Measurements from ENCODE around the gene ADPRS. TPM values are rescaled to one million over a fixed set of nuclear protein-coding genes. Genes with fewer than 3 reads are reported as not detected.

Gene ADPRS
- total and polyA plus RNA-seq, 9 donors: 14.9 to 52.2 (median 24.9) TPM

- WGBS, 3 donors: 51 to 64% (median 60%) methylated on average over 6 of the region's 6 CpGs
- H3K4me3 ChIP-seq: no peak overlapping the region
- no peaks in the 10 kb centered on the region for H3K9me3 ChIP-seq
- peaks cover 2% of the 10 kb centered on the region for H3K4me1 ChIP-seq (ENCODE audit: insufficient read depth)
- H3K27me3 ChIP-seq: no peaks in the 10 kb centered on the region
- intact Hi-C loops (cut with DNase I): loop anchor here in 1 of 4 donors (5.0 kb wide), 1 partner anchor 33 kb away; no protein-coding TSS in a partner anchor
- TF ChIP-seq CTCF (IDR thresholded peaks at IDR 0.05) (no peak), EP300 (IDR thresholded peaks at IDR 0.05) (no peak), POLR2A (IDR thresholded peaks at IDR 0.05) (no peak)
- DNase-seq: no peak
- H3K36me3 ChIP-seq: no peaks in the 10 kb centered on the region
- H3K27ac ChIP-seq: no peak overlapping the region
Measured at GRCh38 chr1:36135330-36135667, 46.6 kb downstream of the ADPRS start.

GRCh38 chr1:36135796-36136195 lies 47.1 kb downstream of the ADPRS start:
- no peaks in the 10 kb centered on the region for H3K36me3 ChIP-seq
- no peaks in the 10 kb centered on the region for H3K27me3 ChIP-seq
- TF ChIP-seq POLR2A (IDR thresholded peaks at IDR 0.05) (no peak), CTCF (IDR thresholded peaks at IDR 0.05) (no peak), EP300 (IDR thresholded peaks at IDR 0.05) (no peak)
- no peaks in the 10 kb centered on the region for H3K9me3 ChIP-seq
- H3K4me1 ChIP-seq (ENCODE audit: insufficient read depth): peaks cover 2% of the 10 kb centered on the region
- H3K4me3 ChIP-seq: no peak overlapping the region
- intact Hi-C loops (cut with DNase I): loop anchor here in 1 of 4 donors (5.0 kb wide), 1 partner anchor 33 kb away; no protein-coding TSS in a partner anchor
- DNase-seq: no peak
- no peak overlapping the region for H3K27ac ChIP-seq

- Histone ChIP-seq H3K4me3 (no peak overlapping the region), H3K9me3 (no peaks in the 10 kb centered on the region), H3K27ac (no peak overlapping the region), H3K4me1 (ENCODE audit: insufficient read depth) (peaks cover 2% of the 10 kb centered on the region), H3K36me3 (no peaks in the 10 kb centered on the region), H3K27me3 (no peaks in the 10 kb centered on the region)
- WGBS, 3 donors: 0 to 29% (median 11%) methylated on average over 1 of the region's 1 CpG
- intact Hi-C loops (cut with DNase I): loop anchor here in 1 of 4 donors (5.0 kb wide), 1 partner anchor 34 kb away; no protein-coding TSS in a partner anchor
- TF ChIP-seq POLR2A (IDR thresholded peaks at IDR 0.05) (no peak), CTCF (IDR thresholded peaks at IDR 0.05) (no peak), EP300 (IDR thresholded peaks at IDR 0.05) (no peak)
- peak in 1 of 5 donors; percentile 47 for DNase-seq
Measured at GRCh38 chr1:36136535-36136934, 47.8 kb downstream of the ADPRS start.

GRCh38 chr1:36137226-36137625 lies 48.5 kb downstream of the ADPRS start:
- intact Hi-C loops (cut with DNase I): loop anchor here in 1 of 4 donors (5.0 kb wide), 1 partner anchor 35 kb away; no protein-coding TSS in a partner anchor
- peaks cover 2% of the 10 kb centered on the region for H3K4me1 ChIP-seq (ENCODE audit: insufficient read depth)
- no peak overlapping the region for H3K27ac ChIP-seq

More at GRCh38 chr1:36137226-36137625, 48.5 kb downstream of the ADPRS start:
- WGBS, 3 donors: 71 to 79% (median 74%) methylated on average over 5 of the region's 5 CpGs
- Histone ChIP-seq H3K9me3 (no peaks in the 10 kb centered on the region), H3K4me3 (no peak overlapping the region), H3K27me3 (no peaks in the 10 kb centered on the region), H3K36me3 (no peaks in the 10 kb centered on the region)
- DNase-seq: no peak
- no peak for TF ChIP-seq EP300 (IDR thresholded peaks at IDR 0.05)
- TF ChIP-seq CTCF (IDR thresholded peaks at IDR 0.05): no peak
